ENCODE results near the gene SMIM10L2A.
"Not testable (repeated sequence)": the region's sequence is repeated elsewhere in the genome, so short reads cannot be mapped to it uniquely, and the experiment has no call there.

Gene SMIM10L2A

GRCh38 chrX:135421932-135422809, at the start of gene SMIM10L2A:
SMIM10L2A (plus strand) TSS chrX:135421944; CDS start chrX:135422132, 188 bp downstream.
- no peak for DNase-seq (ENCODE audit: low read depth, low spot score)

GRCh38 chrX:135373357-135373756, 48.4 kb upstream of the SMIM10L2A start:
- DNase-seq (ENCODE audit: low read depth, low spot score), result no peak

- DNase-seq (ENCODE audit: low read depth, low spot score), result no peak
These were observed 39.5 kb upstream of the SMIM10L2A start for GRCh38 chrX:135382260-135382659.

- no peak for DNase-seq (ENCODE audit: low read depth, low spot score)
These were observed 38.5 kb upstream of the SMIM10L2A start for GRCh38 chrX:135383249-135383648.

GRCh38 chrX:135384161-135384836, 37.4 kb upstream of the SMIM10L2A start:
- DNase-seq (ENCODE audit: low read depth, low spot score), result no peak

- DNase-seq (ENCODE audit: low read depth, low spot score), result no peak
These were observed 32.9 kb upstream of the SMIM10L2A start for GRCh38 chrX:135388841-135389240.

GRCh38 chrX:135389243-135389642, 32.5 kb upstream of the SMIM10L2A start:
- DNase-seq (ENCODE audit: low read depth, low spot score), result no peak

GRCh38 chrX:135389717-135390116, 32.0 kb upstream of the SMIM10L2A start:
- no peak for DNase-seq (ENCODE audit: low read depth, low spot score)

GRCh38 chrX:135391734-135392133, 30.0 kb upstream of the SMIM10L2A start:
- no peak for DNase-seq (ENCODE audit: low read depth, low spot score)

GRCh38 chrX:135393051-135393450, 28.7 kb upstream of the SMIM10L2A start:
- DNase-seq (ENCODE audit: low read depth, low spot score), result no peak

- no peak for DNase-seq (ENCODE audit: low read depth, low spot score)
These were observed 26.7 kb upstream of the SMIM10L2A start for GRCh38 chrX:135395064-135395463.

- DNase-seq (ENCODE audit: low read depth, low spot score), result no peak
These were observed 25.6 kb upstream of the SMIM10L2A start for GRCh38 chrX:135396109-135396508.

GRCh38 chrX:135396566-135396965, 25.2 kb upstream of the SMIM10L2A start:
- no peak for DNase-seq (ENCODE audit: low read depth, low spot score)

GRCh38 chrX:135397652-135398051, 24.1 kb upstream of the SMIM10L2A start:
- no peak for DNase-seq (ENCODE audit: low read depth, low spot score)

- no peak for DNase-seq (ENCODE audit: low read depth, low spot score)
These were observed 18.4 kb upstream of the SMIM10L2A start for GRCh38 chrX:135403374-135403773.

- not testable (repeated sequence) for DNase-seq (ENCODE audit: low read depth, low spot score)
These were observed 15.3 kb upstream of the SMIM10L2A start for GRCh38 chrX:135406428-135406827.

- DNase-seq (ENCODE audit: low read depth, low spot score), result no peak
These were observed 12.9 kb upstream of the SMIM10L2A start for GRCh38 chrX:135408794-135409193.

- no peak for DNase-seq (ENCODE audit: low read depth, low spot score)
These were observed 10.7 kb upstream of the SMIM10L2A start for GRCh38 chrX:135410861-135411627.

- no peak for DNase-seq (ENCODE audit: low read depth, low spot score)
These were observed 9.9 kb upstream of the SMIM10L2A start for GRCh38 chrX:135411893-135412292.

GRCh38 chrX:135416546-135416945, 5.2 kb upstream of the SMIM10L2A start:
- no peak for DNase-seq (ENCODE audit: low read depth, low spot score)

GRCh38 chrX:135420831-135421230, 913 bp upstream of the SMIM10L2A start:
- no peak for DNase-seq (ENCODE audit: low read depth, low spot score)

GRCh38 chrX:135421537-135421931, 210 bp upstream of the SMIM10L2A start:
- DNase-seq (ENCODE audit: low read depth, low spot score), result no peak
